CD4-positive, alpha-beta T cell (primary cell): Measurements from ENCODE around the gene UTP25. TPM values are rescaled to one million over a fixed set of nuclear protein-coding genes. Genes with fewer than 3 reads are reported as not detected.

Experiments used
- ATAC-seq: fragments of 200-7000 bp; cut with Tn5 transposase; one replicate; pipeline ENCODE4 v1.10.0; 2022; ENCODE audit warnings: mild to moderate bottlenecking; ENCODE audit not compliant: poor library complexity
- CTCF ChIA-PET: fragments of 350-600 bp; sonication (Branson Sonifier 250); formaldehyde crosslinking; loops from one replicate; lab custom pipeline; 2021; ENCODE audit warnings: antibody characterized with exemption, inconsistent platforms; lab: Charles Lee
- POLR2A ChIA-PET: fragments of 350-600 bp; sonication (Branson Sonifier 250); formaldehyde crosslinking; loops from one replicate; lab custom pipeline; 2021; ENCODE audit warnings: antibody characterized with exemption, inconsistent platforms; lab: Charles Lee
- DNase-seq, 14 experiments: peaks; one replicate each; pipeline ENCODE4 v3.0.0-alpha.2; 2013 to 2020; ENCODE audit warnings: mixed read lengths in 2 of 14
- H3K27ac ChIP-seq, 2 donors: one replicate each; pipeline versions ENCODE4 v1.5.1 to v1.7.0; 2013; ENCODE audit warnings: low read length in 2 of 2, low read depth in 1 of 2, mild to moderate bottlenecking in 1 of 2
- H3K27me3 ChIP-seq, 2 experiments: 1 replicate in 1 of 2; 2 replicates in 1 of 2; pipeline versions ENCODE4 v1.6.1 to v1.7.0; 2013; ENCODE audit warnings: low read length in 2 of 2, control low read depth in 1 of 2, mild to moderate bottlenecking in 1 of 2, moderate library complexity in 1 of 2; ENCODE audit not compliant: insufficient read depth in 2 of 2, control insufficient read depth in 1 of 2
- H3K36me3 ChIP-seq: one replicate; pipeline ENCODE4 v1.6.1; 2013; ENCODE audit warnings: low read length, control low read depth; ENCODE audit not compliant: insufficient read depth
- H3K4me1 ChIP-seq: one replicate; pipeline ENCODE4 v1.6.1; 2013; ENCODE audit warnings: low read length, control low read depth; ENCODE audit not compliant: insufficient read depth
- H3K4me3 ChIP-seq: one replicate; pipeline ENCODE4 v1.5.1; 2013; ENCODE audit warnings: mild to moderate bottlenecking, low read length, moderate library complexity
- H3K9me3 ChIP-seq, 2 experiments: 1 replicate in 1 of 2; 2 replicates in 1 of 2; pipeline versions ENCODE4 v1.6.1 to v1.7.0; 2013; ENCODE audit warnings: low read length in 2 of 2, mild to moderate bottlenecking in 2 of 2, control low read depth in 1 of 2, moderate library complexity in 1 of 2; ENCODE audit not compliant: control insufficient read depth in 1 of 2, insufficient read depth in 1 of 2
- H3K27ac Mint-ChIP-seq: one replicate; pipeline ENCODE4 v1.8.0; 2020; ENCODE audit warnings: mixed read lengths
- H3K27me3 Mint-ChIP-seq: one replicate; pipeline ENCODE4 v1.8.0; 2021; ENCODE audit warnings: mixed read lengths
- H3K36me3 Mint-ChIP-seq: one replicate; pipeline ENCODE4 v1.8.0; 2021; ENCODE audit warnings: low read depth, mixed read lengths
- H3K4me1 Mint-ChIP-seq: one replicate; pipeline ENCODE4 v1.8.0; 2021; ENCODE audit warnings: low read depth, mixed read lengths
- H3K4me3 Mint-ChIP-seq: one replicate; pipeline ENCODE4 v1.8.0; 2020; ENCODE audit warnings: mild to moderate bottlenecking, mixed read lengths
- H3K9me3 Mint-ChIP-seq: one replicate; pipeline ENCODE4 v1.8.0; 2020; ENCODE audit warnings: mixed read lengths
- intact Hi-C, 2 experiments: fragments of 100-400 bp; cut with DNase I in 1 of 2; cut with micrococcal nuclease in 1 of 2; formaldehyde crosslinking; loops; one replicate each; pipeline versions ENCODE4 v1.15.1 to v1.9.0; 2023 to 2025; cut with DNase I, micrococcal nuclease
- total RNA-seq, 174 experiments: library from RNA in 2 of 174; stranded (reverse) in 2 of 174; gene quantifications; one replicate each; pipeline ENCODE4 v1.2.3 and lab custom pipeline; 2021 to 2026
- TF ChIP-seq, protein P1 (sequence below): fragments of 200-600 bp; IDR thresholded peaks from one replicate; pipeline ENCODE4 v1.8.0; 2022; ENCODE audit warnings: antibody characterized with exemption, mild to moderate bottlenecking

UTP25 gene
- total RNA-seq, 2 experiments from 2014 or later = 6.0 to 6.4 TPM

DNA sequence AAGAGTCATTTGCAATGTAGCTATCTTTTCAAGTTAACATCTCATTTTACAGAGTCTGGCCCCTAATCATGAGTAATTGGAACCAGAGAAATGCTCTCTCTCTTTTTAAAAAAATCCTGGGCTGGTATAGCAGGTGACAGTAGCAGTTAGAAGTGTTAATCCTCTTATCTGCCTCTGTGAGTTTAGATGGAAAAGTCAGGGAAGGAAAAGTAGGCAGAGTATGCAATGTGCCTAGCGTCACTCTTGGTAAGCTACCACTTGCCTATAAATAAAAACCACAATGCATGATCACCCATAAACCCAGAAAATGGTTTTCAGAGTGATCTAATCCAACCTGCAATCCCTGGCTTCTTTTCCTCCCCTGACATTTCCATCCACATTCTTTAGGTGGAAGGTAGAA, 43.2 kb downstream of the UTP25 start:
- DNase-seq (no peak), ATAC-seq (no peak)
- H3K4me3 Mint-ChIP-seq = no peak overlapping the region
- CTCF ChIA-PET = no interaction called here
- POLR2A ChIA-PET = no interaction called here
- Histone ChIP-seq H3K27ac (no peak overlapping the region), H3K4me3 (no peak overlapping the region), H3K27me3 (peaks cover 16 to 22% of the 10 kb centered on the region in 2 experiments), H3K36me3 (no peaks in the 10 kb centered on the region), H3K9me3 (peaks cover 0 to 6% of the 10 kb centered on the region in 2 experiments), H3K4me1 (no peaks in the 10 kb centered on the region)
- peaks cover 3% of the 10 kb centered on the region for H3K9me3 Mint-ChIP-seq
- no peaks in the 10 kb centered on the region for H3K36me3 Mint-ChIP-seq
- TF ChIP-seq, protein P1, sequence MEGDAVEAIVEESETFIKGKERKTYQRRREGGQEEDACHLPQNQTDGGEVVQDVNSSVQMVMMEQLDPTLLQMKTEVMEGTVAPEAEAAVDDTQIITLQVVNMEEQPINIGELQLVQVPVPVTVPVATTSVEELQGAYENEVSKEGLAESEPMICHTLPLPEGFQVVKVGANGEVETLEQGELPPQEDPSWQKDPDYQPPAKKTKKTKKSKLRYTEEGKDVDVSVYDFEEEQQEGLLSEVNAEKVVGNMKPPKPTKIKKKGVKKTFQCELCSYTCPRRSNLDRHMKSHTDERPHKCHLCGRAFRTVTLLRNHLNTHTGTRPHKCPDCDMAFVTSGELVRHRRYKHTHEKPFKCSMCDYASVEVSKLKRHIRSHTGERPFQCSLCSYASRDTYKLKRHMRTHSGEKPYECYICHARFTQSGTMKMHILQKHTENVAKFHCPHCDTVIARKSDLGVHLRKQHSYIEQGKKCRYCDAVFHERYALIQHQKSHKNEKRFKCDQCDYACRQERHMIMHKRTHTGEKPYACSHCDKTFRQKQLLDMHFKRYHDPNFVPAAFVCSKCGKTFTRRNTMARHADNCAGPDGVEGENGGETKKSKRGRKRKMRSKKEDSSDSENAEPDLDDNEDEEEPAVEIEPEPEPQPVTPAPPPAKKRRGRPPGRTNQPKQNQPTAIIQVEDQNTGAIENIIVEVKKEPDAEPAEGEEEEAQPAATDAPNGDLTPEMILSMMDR = no peak
- no peaks in the 10 kb centered on the region for H3K4me1 Mint-ChIP-seq
- no peak overlapping the region for H3K27ac Mint-ChIP-seq
- intact Hi-C loops = no loop called here
- peaks cover 57% of the 10 kb centered on the region for H3K27me3 Mint-ChIP-seq

DNA sequence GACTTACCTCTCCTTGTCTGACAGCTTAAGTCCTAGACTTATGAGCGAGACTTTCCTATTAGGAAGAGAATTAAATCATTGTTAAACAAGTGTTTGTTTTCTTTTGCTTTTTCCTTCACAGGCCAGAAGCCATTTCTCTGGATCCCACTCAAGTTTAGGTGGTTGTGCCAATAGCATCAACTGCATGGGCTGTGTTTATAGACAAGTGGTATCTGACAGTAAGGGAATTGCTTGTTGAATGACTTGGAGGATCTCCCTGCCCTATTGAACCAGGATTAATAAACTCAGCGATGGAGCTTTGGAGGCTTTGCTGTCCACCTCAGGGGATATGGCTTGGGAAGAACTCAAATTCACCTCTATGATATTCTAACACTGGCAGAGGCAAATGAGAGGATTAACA, 43.7 kb downstream of the UTP25 start:
- TF ChIP-seq, protein P1 = no peak
- DNase-seq = no peak
- ATAC-seq = no peak
- Mint-ChIP-seq H3K4me3 (no peak overlapping the region), H3K4me1 (no peaks in the 10 kb centered on the region), H3K27ac (no peak overlapping the region), H3K36me3 (no peaks in the 10 kb centered on the region), H3K9me3 (peaks cover 3% of the 10 kb centered on the region), H3K27me3 (peaks cover 61% of the 10 kb centered on the region)
- H3K36me3 ChIP-seq = no peaks in the 10 kb centered on the region
- ChIA-PET POLR2A (no interaction called here), CTCF (no interaction called here)
- H3K27ac ChIP-seq = no peak overlapping the region
- intact Hi-C loops = no loop called here
- H3K9me3 ChIP-seq = peaks cover 0 to 6% of the 10 kb centered on the region in 2 experiments
- H3K27me3 ChIP-seq = peaks cover 13 to 22% of the 10 kb centered on the region in 2 experiments
- H3K4me1 ChIP-seq = no peaks in the 10 kb centered on the region
- H3K4me3 ChIP-seq = no peak overlapping the region

DNA sequence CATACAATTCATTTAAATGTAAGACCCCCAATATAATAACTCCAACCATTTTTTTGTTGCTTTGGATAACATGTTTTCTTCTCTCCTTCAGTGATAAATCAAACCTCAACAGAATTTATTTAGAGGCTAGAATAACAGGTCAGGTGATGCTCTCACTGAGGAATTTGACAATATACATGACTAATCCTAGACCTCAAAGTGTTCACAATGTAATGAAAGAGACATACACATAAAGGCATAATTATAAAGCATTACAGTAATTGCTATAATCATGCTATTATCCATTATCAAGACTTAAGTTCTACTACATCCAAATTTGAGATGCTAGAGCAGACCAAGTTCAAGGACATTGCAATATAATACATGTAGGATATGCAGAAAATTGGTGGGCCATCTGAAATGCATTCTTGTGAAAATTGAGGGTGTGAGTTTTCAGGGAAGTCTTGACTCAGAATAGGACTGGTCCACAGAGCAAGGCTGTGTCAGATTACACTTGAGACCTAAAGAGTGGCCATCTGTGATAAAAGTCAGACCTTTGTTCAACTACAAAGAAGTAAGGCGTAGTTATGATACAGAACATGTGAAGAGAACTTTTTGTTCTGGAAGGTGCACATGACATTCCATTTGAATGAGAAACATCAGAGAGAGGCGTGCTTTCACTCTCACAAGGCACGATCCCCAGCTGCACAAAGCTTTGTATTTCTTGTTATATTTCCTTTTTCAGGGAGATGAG, 45.5 kb downstream of the UTP25 start:
- no peaks in the 10 kb centered on the region for H3K36me3 ChIP-seq
- DNase-seq (no peak), ATAC-seq (no peak)
- H3K9me3 ChIP-seq = no peaks in the 10 kb centered on the region
- Mint-ChIP-seq H3K27me3 (peaks cover 73% of the 10 kb centered on the region), H3K9me3 (no peaks in the 10 kb centered on the region), H3K27ac (no peak overlapping the region), H3K4me1 (no peaks in the 10 kb centered on the region), H3K36me3 (no peaks in the 10 kb centered on the region), H3K4me3 (no peak overlapping the region)
- H3K27ac ChIP-seq = no peak overlapping the region
- CTCF ChIA-PET = no interaction called here
- no peaks in the 10 kb centered on the region for H3K4me1 ChIP-seq
- H3K27me3 ChIP-seq = peaks cover 13 to 22% of the 10 kb centered on the region in 2 experiments
- POLR2A ChIA-PET = no interaction called here
- intact Hi-C loops = no loop called here
- TF ChIP-seq, protein P1 = no peak
- H3K4me3 ChIP-seq = no peak overlapping the region
